Measurements from ENCODE around the gene CCHCR1.
"Not testable (repeated sequence)": the region's sequence is repeated elsewhere in the genome, so short reads cannot be mapped to it uniquely, and the experiment has no call there.

Gene CCHCR1

GRCh38 chr6:31157513-31158139, at the start of gene CCHCR1:
CCHCR1 (minus strand) TSS chr6:31157802; CDS start chr6:31157600, 202 bp downstream.
- no peak for DNase-seq

GRCh38 chr6:31205638-31206037, 48.0 kb upstream of the CCHCR1 start:
- no peak for DNase-seq

- no peak for DNase-seq
These were observed 47.1 kb upstream of the CCHCR1 start for GRCh38 chr6:31204751-31205145.

- no peak for DNase-seq
These were observed 45.9 kb upstream of the CCHCR1 start for GRCh38 chr6:31203345-31203979.

GRCh38 chr6:31202259-31203166, 44.9 kb upstream of the CCHCR1 start:
- no peak for DNase-seq

GRCh38 chr6:31199105-31199452, 41.5 kb upstream of the CCHCR1 start:
- DNase-seq: not testable (repeated sequence)

- no peak for DNase-seq
These were observed 40.1 kb upstream of the CCHCR1 start for GRCh38 chr6:31197559-31198305.

GRCh38 chr6:31196251-31197022, 38.8 kb upstream of the CCHCR1 start:
- DNase-seq: not testable (repeated sequence)

- DNase-seq: not testable (repeated sequence)
These were observed 37.8 kb upstream of the CCHCR1 start for GRCh38 chr6:31195308-31195979.

GRCh38 chr6:31194061-31194834, 36.6 kb upstream of the CCHCR1 start:
- DNase-seq: no peak

- DNase-seq: no peak
These were observed 35.6 kb upstream of the CCHCR1 start for GRCh38 chr6:31193206-31193605.

GRCh38 chr6:31192431-31193105, 35.0 kb upstream of the CCHCR1 start:
- not testable (repeated sequence) for DNase-seq

- no peak for DNase-seq
These were observed 32.9 kb upstream of the CCHCR1 start for GRCh38 chr6:31190488-31190887.

- not testable (repeated sequence) for DNase-seq
These were observed 31.6 kb upstream of the CCHCR1 start for GRCh38 chr6:31189223-31189622.

GRCh38 chr6:31187780-31188194, 30.2 kb upstream of the CCHCR1 start:
- no peak for DNase-seq

- no peak for DNase-seq
These were observed 28.6 kb upstream of the CCHCR1 start for GRCh38 chr6:31186052-31186734.

- DNase-seq: not testable (repeated sequence)
These were observed 28.1 kb upstream of the CCHCR1 start for GRCh38 chr6:31185695-31186051.

- DNase-seq: not testable (repeated sequence)
These were observed 26.3 kb upstream of the CCHCR1 start for GRCh38 chr6:31183859-31184258.

GRCh38 chr6:31183287-31183686, 25.7 kb upstream of the CCHCR1 start:
- DNase-seq: not testable (repeated sequence)

- no peak for DNase-seq
These were observed 22.9 kb upstream of the CCHCR1 start for GRCh38 chr6:31180500-31180899.

Data from cortex of kidney (tissue), 1 donor.